GM15510 (cell line): ENCODE data around the gene SLX4IP.
A peak's percentile ranks its signal among the peaks of the same experiment; 100 is the strongest.

ENCODE experiments used
- POLR2A ChIP-seq: IDR thresholded peaks from 3 replicates; pipeline ENCODE4 v1.6.1; 2011; ENCODE audit warnings: borderline replicate concordance; ENCODE audit not compliant: insufficient read length; ENCODE audit errors: extremely low read depth

Gene SLX4IP

DNA sequence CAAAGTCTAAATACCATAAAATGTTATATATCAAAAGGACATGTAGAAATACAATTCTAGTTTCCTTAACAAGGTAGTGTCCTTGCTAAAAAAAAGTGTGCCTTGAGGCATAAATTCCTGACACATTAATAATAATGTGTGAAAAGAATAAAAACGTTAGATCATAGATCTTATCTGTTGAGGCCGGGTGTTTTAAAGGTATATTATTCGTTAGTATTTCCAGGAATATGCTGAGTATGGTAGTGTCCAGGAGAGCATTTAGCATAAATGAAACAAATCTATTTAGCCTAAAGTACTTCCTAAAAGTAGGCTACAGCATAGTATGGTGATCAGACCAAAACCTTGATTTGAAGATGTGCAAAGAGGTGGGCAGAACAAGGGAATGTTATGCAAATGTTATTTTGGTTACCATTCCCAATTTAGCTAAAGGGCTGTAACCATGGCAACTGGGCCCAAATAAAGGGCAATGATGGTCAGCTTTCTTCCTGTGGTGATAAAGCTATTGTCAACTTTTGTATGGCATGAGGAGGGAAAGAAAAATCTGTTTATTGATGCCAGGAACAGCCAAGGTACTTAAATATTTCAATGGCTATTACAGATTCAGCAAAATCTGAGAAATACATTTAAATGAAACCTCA is 20.0 kb upstream of the SLX4IP start:
- TF ChIP-seq POLR2A, result no peak

DNA sequence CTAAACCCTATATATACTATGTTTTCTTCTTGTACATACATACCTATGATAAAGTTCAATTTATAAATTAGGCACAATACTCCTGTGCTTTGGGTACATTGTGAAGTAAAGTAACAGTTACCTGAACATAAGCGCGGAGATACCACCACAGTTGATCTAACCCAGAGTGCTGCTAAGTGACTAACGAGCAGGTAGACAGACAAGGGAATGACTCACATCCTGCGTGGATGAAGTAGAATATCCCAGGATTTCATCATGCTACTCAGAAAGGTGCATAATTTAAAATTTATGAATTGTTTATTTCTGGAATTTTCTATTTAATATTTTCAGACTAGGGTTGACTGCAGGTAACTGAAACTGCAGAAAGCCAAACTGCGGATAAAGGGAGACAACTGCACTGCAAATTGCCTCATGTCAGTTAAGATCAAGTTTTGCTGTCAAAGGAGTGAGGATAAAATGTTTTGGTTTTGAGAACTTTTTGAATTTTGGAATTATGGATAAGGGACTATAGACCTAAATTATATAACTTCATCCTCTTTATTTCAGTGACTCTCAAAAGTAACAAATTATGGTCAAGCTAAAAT is 15.5 kb upstream of the SLX4IP start:
- TF ChIP-seq POLR2A, result no peak

DNA sequence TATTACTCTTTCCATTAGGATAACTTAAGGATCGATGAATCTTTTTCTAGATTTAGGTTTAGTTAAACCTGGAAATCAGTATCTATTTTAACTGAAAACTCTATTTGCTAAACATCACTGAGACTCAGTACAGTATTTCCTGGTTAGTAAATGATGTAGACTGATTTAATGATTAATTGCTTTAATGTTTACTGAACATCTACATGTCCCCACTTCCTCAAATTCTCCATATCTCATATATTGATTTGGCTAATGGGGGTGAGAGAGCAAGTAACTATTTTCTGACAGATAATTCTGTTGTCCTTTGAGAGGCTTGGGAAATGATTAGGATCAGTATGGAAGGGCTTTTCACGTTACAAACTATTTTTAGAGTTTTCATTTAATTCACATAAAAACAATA is 11.4 kb upstream of the SLX4IP start:
- TF ChIP-seq POLR2A, result no peak

DNA sequence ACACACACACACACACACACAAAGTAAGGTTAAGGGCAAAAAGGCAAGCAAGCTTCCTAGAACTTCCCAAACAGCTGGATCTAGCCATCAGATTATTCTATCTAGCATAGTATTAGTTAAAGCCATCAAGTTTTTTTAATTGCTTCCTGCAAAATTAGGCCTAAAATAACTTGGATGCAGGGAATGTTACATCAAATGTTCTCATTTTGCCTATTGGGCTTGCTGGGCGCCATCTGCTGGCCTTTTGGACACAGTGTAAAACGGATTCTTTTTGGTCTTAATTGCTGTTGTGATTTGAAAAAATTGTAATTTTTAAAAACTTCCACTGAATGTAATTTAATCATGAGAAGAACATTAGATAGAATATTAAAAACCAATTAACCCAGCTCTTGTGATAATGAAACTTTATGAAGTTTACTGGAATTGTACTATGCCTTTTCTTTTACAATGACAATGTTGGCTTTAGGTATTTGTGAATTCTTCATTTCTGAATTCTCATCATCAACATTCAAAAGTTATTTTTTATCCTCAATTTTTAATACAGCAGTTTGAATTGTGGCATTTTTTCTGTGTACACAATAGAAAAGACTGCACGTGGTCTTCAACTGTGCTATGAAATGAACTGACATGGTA is 7.9 kb upstream of the SLX4IP start:
- TF ChIP-seq POLR2A, result no peak

DNA sequence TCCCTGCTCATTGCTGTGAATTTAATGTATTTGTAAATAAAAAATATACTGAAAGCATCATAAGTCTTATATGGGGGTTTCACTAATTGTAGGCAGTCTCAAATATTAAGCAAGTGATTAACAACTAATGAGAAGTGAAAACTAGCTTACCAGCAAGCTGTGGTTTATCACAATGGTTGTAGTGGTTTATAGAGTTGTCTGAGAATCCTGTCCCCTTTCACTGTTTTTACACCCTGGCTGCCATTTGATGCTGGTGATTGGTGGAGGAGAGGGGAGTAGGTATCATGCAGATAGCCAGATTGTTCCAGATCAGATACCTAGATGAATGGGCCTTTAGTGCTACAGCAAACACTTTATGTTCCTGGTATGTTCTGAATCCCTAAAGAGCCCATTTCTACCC is 7.1 kb upstream of the SLX4IP start:
- no peak for TF ChIP-seq POLR2A

DNA sequence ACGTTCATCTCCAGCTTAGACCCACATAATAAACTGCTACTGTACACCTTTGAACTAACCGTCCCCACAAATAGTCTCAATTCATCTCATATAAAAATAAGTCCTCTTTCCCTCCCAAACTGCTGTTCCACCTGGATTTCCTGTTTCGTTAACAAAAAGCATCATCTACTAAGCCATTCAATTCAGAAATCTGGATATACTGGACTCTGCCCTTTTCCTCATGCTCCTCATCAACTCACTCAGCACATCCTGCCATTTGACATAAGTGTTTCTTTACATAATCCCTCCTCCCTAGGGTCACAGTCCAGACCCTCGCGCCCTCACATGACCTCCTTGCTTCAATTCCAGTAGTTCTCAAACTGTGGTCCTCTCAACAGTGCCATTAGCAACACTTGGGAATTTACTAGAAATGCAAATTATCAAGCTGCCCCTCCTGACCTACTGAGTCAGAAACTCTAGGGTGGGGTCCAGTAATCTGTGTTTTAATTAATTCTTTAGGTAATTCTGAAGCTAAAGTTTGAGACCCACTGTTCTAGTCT is 5.6 kb upstream of the SLX4IP start:
- TF ChIP-seq POLR2A, result no peak

DNA sequence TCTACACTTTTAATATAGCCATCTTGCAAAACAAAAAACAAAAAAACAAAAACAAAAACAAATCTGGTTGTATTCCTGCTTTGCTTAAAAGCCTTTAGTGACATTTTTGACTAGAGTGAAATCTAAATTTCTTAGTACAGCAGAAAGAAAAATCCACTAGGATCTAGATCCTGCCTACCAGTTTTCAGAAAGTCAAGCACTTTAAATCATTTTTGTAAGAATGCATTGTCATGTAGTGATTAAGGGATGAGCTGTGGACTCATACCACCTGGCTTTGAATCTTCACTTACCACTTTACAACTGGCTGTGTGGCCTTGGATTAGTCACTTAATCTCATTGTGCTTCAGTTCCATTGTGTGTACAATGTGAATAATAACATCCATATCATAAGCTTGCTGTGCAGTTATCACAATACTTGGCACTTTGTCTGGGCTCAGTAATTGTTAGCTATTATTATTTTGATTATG is 5.1 kb upstream of the SLX4IP start:
- TF ChIP-seq POLR2A, result no peak

DNA sequence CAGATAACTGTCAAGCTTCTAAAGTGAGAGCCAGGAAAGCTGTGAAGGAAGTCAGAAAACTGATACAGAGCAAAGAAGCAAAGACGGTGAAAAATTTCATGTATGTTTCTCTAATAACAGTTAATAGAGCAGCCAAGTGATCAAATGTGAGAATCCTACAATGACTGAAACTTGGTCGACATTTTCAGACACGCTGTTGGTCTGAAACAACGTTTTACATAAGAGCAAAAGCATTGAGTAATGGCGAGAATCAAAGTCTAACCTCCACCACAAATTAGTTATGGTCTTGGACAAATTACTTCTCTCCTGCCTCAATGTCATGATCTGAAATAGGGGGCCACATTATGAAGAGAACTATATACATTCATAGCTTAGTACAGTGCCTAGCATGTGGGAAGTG is 4.4 kb upstream of the SLX4IP start:
- TF ChIP-seq POLR2A, result no peak

DNA sequence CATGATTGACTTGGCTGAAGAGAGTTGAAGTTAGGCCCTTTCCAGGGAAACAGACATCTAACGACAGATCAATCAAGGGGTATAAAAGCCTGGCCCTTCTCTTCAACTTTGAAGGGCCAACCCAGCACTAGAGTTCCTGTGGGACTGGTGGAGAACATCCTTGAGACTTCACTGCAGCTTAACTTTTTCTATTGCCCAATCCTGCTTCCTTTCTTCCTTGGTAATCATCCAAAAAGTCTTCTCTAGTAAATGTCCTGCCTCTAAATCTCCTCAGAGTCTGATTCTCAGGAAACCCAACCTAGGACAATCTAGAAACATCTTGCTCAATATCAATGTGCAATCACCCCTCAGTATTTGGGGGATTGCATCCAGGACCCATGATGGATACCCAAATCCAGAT is 3.0 kb upstream of the SLX4IP start:
- no peak for TF ChIP-seq POLR2A

DNA sequence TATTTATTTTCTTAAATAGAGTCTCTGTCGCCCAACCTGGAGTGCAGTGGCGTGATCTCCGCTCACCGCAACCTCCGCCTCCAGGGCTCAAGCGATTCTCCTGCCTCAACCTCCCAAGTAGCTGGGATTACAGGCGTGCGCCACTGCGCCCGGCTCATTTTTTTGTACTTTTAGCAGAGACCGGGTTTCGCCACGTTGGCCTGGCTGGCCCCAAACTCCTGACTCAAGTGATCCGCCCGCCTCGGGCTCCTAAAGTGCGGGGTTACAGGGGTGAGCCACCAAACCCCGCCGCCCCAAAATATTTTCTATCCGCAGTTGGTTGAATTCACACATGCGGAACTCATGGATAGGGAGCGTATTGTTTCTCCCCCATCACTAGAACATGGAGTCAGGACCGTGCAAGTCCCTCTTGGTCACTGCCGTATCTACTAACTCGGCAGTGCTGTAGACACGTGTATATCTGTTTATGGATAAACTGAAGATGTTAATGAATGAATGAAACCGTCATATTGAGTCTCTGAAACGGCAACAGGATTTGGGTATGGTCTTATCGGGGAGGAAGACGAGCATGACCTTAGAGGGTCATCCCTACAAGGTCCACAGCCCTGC is 2.0 kb upstream of the SLX4IP start:
- no peak for TF ChIP-seq POLR2A

DNA sequence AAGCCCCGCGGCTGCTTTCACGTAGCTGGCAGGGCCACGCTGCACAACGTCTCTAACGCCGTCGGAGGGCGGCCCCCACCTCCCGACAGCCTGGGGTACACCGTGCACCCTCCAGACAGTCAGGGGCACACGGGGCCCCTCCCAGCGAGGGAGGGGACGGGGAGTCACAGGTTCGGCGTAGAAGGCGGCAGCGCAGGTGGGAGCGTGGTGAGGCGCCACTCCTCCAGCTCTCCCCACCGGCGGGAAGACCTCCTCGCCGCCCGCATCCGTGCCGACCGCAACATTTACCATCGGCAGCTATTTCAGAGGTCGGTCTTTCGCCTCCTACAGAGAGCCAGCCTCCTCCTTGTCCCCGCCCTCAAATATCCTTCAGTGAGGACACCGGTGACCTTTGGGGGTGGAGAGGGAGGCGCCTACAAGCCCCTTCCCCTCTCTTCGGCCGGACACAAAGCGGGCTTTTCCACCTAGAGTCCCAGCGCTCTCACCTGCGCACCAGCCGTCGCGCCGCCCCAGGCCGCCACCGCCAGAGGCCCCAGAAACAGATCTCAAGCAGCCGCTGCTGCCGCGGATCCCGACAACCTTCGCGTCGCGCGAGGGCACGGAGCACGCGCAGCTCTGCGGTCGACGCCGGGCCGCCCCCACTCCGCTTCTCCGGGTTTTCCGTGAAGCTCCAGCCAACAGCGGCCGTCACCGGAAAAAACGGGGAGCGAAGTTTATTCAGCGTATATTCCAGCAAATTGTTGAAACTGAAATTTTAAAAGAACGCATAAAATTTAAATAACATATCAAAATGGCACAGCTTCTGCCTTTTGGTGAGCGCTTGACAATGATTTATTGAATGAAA is 1.3 kb upstream of the SLX4IP start, which contains the start of gene MKKS:
TSS of gene MKKS (minus strand) at position 600 of the 844 bp plus-strand sequence. CDS start 20,708 bp downstream, outside the sequence.
- peak; percentile 74 for TF ChIP-seq POLR2A

DNA sequence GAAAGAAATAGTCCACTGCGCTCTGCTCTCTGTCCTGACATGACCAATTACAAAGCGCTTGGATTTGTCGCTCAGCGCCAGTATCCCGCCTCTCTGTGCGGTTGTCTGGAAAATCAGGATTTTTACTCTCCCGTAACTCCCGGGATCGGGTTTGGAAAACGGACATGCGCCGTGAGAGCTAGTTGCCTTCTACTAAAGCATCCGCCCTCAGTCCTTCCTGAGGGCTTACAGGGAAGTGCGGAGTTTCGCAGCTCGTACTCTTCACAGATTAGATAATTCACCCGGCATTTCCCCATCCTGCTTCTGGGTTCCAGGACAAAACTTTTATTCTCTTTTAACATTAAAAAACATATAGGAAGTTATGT is 656 bp upstream of the SLX4IP start:
- TF ChIP-seq POLR2A, result peak; percentile 63

DNA sequence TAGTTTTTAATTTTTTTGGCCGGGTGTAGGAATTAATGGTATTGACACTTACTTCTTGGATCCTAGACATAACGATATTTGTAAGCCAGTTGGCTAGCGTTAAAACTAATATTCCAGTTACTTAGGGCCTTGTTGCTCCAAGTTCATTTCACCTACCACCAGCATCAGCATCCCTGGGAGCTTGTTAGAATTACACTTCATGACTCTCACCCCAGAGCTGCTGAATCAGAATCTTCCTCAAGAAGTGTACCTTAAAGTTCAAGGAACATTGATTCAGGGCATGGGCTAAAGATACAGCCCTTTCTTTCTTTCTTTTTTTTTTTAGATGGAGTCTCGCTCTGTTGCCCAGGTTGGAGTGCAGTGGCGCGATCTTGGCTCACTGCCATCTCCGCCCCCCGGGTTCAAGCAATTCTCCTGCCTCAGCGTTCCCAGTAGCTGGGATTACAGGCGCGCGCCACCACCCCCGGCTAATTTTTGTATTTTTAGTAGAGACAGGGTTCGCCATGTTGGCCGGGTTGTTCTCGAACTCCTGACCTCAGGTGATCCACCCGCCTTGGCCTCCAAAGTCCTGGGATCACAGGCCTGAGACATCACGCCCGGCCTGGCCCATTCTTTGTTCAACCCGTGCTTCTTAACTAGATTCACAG is 1.1 kb downstream of the SLX4IP start:
- no peak for TF ChIP-seq POLR2A

DNA sequence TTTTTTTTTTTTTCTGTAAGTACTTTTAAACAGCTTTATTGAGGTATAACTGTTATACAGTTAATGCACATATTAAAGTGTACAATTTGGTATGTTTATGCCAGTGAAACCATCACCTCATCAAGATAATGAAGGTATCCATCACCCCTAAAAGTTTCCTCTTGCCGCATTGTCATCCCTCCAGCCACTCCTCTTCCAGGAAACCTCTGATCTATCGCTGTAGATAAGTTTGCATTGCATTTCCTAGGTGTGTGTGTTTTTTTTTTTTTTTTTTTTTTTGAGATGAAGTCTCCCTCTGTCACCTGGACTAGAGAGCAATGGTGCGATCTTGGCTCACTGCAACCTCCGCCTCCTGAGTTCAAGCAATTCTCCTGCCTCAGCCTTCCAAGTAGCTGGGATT is 3.1 kb downstream of the SLX4IP start:
- no peak for TF ChIP-seq POLR2A
